ENCODE results near the gene P2RX1. TPM values are rescaled to one million over a fixed set of nuclear protein-coding genes. Genes with fewer than 3 reads are reported as not detected.

Gene P2RX1
- polyA plus RNA-seq, 1 experiment, result 0.05 TPM

GRCh38 chr17:3886776-3887175, 29.5 kb downstream of the P2RX1 start:
- Histone ChIP-seq H3K9me3 (ENCODE audit: control insufficient read depth, insufficient read depth, low read length) (no peaks in the 10 kb centered on the region; the same call in 1 of the 2 replicates), H3K4me3 (ENCODE audit: low read depth, low read length) (no peak overlapping the region), H3K27me3 (ENCODE audit: control insufficient read depth, insufficient read depth, low read length) (no peaks in the 10 kb centered on the region), H3K27ac (ENCODE audit: low read depth, low read length) (no peak overlapping the region)
- no peak for TF ChIP-seq CTCF (IDR thresholded peaks at IDR 0.05; ENCODE audit: low read depth, low read length)
- ChIA-PET POLR2A (no interaction called here), CTCF (no interaction called here)
- DNase-seq (ENCODE audit: low read depth, low spot score), result no peak

GRCh38 chr17:3885970-3886369, 30.3 kb downstream of the P2RX1 start:
- Histone ChIP-seq H3K27ac (ENCODE audit: low read depth, low read length) (peak overlapping the region; percentile 39), H3K9me3 (ENCODE audit: control insufficient read depth, insufficient read depth, low read length) (no peaks in the 10 kb centered on the region; the same call in 1 of the 2 replicates), H3K27me3 (ENCODE audit: control insufficient read depth, insufficient read depth, low read length) (no peaks in the 10 kb centered on the region), H3K4me3 (ENCODE audit: low read depth, low read length) (no peak overlapping the region)
- DNase-seq (ENCODE audit: low read depth, low spot score), result no peak
- ChIA-PET POLR2A (no interaction called here), CTCF (interaction anchor here (1.2 to 1.6 kb wide), 2 partner anchors 40 to 148 kb away, joined by 4 to 11 read pairs; partner anchors contain the start of gene NCBP3)
- no peak for TF ChIP-seq CTCF (IDR thresholded peaks at IDR 0.05; ENCODE audit: low read depth, low read length)

GRCh38 chr17:3885271-3885670, 31.0 kb downstream of the P2RX1 start:
- POLR2A ChIA-PET, result interaction anchor here (0.5 kb wide), 1 partner anchor 61 kb away, joined by 3 read pairs; no protein-coding TSS in a partner anchor
- H3K4me3 ChIP-seq (ENCODE audit: low read depth, low read length), result no peak overlapping the region
- H3K9me3 ChIP-seq (ENCODE audit: control insufficient read depth, insufficient read depth, low read length), result no peaks in the 10 kb centered on the region; the same call in 1 of the 2 replicates
- H3K27ac ChIP-seq (ENCODE audit: low read depth, low read length), result no peak overlapping the region
- no peak for DNase-seq (ENCODE audit: low read depth, low spot score)
- no peaks in the 10 kb centered on the region for H3K27me3 ChIP-seq (ENCODE audit: control insufficient read depth, insufficient read depth, low read length)
- no peak for TF ChIP-seq CTCF (IDR thresholded peaks at IDR 0.05; ENCODE audit: low read depth, low read length)
- CTCF ChIA-PET, result interaction anchor here (1.2 to 1.7 kb wide), 3 partner anchors 28 to 148 kb away, joined by 4 to 11 read pairs (median 6); partner anchors contain the start of gene NCBP3

GRCh38 chr17:3884188-3884587, 32.1 kb downstream of the P2RX1 start:
- H3K9me3 ChIP-seq (ENCODE audit: control insufficient read depth, insufficient read depth, low read length), result no peaks in the 10 kb centered on the region; the same call in 1 of the 2 replicates
- ChIA-PET CTCF (interaction anchor here (1.6 to 2.3 kb wide), 3 partner anchors 20 to 38 kb away, joined by 6 to 11 read pairs (median 7); partner anchors contain the start of gene NCBP3), POLR2A (no interaction called here)
- TF ChIP-seq CTCF (IDR thresholded peaks at IDR 0.05; ENCODE audit: low read depth, low read length), result no peak
- H3K4me3 ChIP-seq (ENCODE audit: low read depth, low read length), result no peak overlapping the region
- no peak overlapping the region for H3K27ac ChIP-seq (ENCODE audit: low read depth, low read length)
- H3K27me3 ChIP-seq (ENCODE audit: control insufficient read depth, insufficient read depth, low read length), result no peaks in the 10 kb centered on the region
- DNase-seq (ENCODE audit: low read depth, low spot score), result no peak

GRCh38 chr17:3882276-3882675, 34.0 kb downstream of the P2RX1 start:
- H3K4me3 ChIP-seq (ENCODE audit: low read depth, low read length), result no peak overlapping the region
- H3K9me3 ChIP-seq (ENCODE audit: control insufficient read depth, insufficient read depth, low read length), result no peaks in the 10 kb centered on the region
- no peaks in the 10 kb centered on the region for H3K27me3 ChIP-seq (ENCODE audit: control insufficient read depth, insufficient read depth, low read length)
- H3K27ac ChIP-seq (ENCODE audit: low read depth, low read length), result no peak overlapping the region
- TF ChIP-seq CTCF (IDR thresholded peaks at IDR 0.05; ENCODE audit: low read depth, low read length), result no peak
- ChIA-PET POLR2A (no interaction called here), CTCF (interaction anchor here (2.3 kb wide), 1 partner anchor 18 kb away, joined by 7 read pairs; no protein-coding TSS in a partner anchor)
- DNase-seq (ENCODE audit: low read depth, low spot score), result no peak

Data from AG04450 (cell line).